ENCODE measurements around the gene CDH23. TPM values are rescaled to one million over a fixed set of nuclear protein-coding genes. Genes with fewer than 3 reads are reported as not detected.
A peak's percentile ranks its signal among the peaks of the same experiment; 100 is the strongest.
"Not testable (repeated sequence)": the region's sequence is repeated elsewhere in the genome, so short reads cannot be mapped to it uniquely, and the experiment has no call there.

The CDH23 gene
- total RNA-seq, 1 donor from 2014 or later = 10.3 TPM

GRCh38 chr10:71599518-71599917 lies 202.8 kb downstream of the CDH23 start:
- no peaks in the 10 kb centered on the region for H3K9me3 ChIP-seq
- DNase-seq (ENCODE audit: extremely low spot score in 2 of 2) = no peak
- H3K27me3 ChIP-seq = no peaks in the 10 kb centered on the region
- H3K4me3 ChIP-seq = no peak overlapping the region
- no peaks in the 10 kb centered on the region for H3K36me3 ChIP-seq
- H3K4me1 ChIP-seq = peaks cover 27% of the 10 kb centered on the region
- peak overlapping the region; percentile 86 for H3K27ac ChIP-seq
- intact Hi-C loops (cut with DNase I) = no loop called here
- TF ChIP-seq POLR2AphosphoS5 (IDR thresholded peaks at IDR 0.05; ENCODE audit: insufficient read depth in 1 of 2, low read depth in 1 of 2) (no peak), CTCF (IDR thresholded peaks at IDR 0.05) (no peak), POLR2A (IDR thresholded peaks at IDR 0.05) (no peak)

GRCh38 chr10:71600242-71600641 lies 203.5 kb downstream of the CDH23 start:
- H3K27me3 ChIP-seq; H3K9me3 ChIP-seq; H3K4me3 ChIP-seq; DNase-seq (ENCODE audit: extremely low spot score in 2 of 2); H3K36me3 ChIP-seq; intact Hi-C loops (cut with DNase I): not testable (repeated sequence)
- Histone ChIP-seq H3K27ac (peak overlapping the region; percentile 76), H3K4me1 (peaks cover 27% of the 10 kb centered on the region)

GRCh38 chr10:71600849-71601248 lies 204.1 kb downstream of the CDH23 start:
- intact Hi-C loops (cut with DNase I) = no loop called here
- no peak overlapping the region for H3K4me3 ChIP-seq
- TF ChIP-seq POLR2AphosphoS5 (IDR thresholded peaks at IDR 0.05; ENCODE audit: insufficient read depth in 1 of 2, low read depth in 1 of 2) = peak in 1 of 2 donors; percentile 70
- no peak for TF ChIP-seq POLR2A (IDR thresholded peaks at IDR 0.05)
- no peak for DNase-seq (ENCODE audit: extremely low spot score in 2 of 2)
- no peaks in the 10 kb centered on the region for H3K9me3 ChIP-seq
- H3K36me3 ChIP-seq = no peaks in the 10 kb centered on the region
- H3K27me3 ChIP-seq = no peaks in the 10 kb centered on the region
- peak overlapping the region; percentile 76 for H3K27ac ChIP-seq
- H3K4me1 ChIP-seq = peaks cover 27% of the 10 kb centered on the region

- no peaks in the 10 kb centered on the region for H3K9me3 ChIP-seq
- H3K27me3 ChIP-seq = no peaks in the 10 kb centered on the region
- H3K4me1 ChIP-seq = peaks cover 27% of the 10 kb centered on the region
- peak overlapping the region; percentile 76 for H3K27ac ChIP-seq
- H3K4me3 ChIP-seq = no peak overlapping the region
- no peak for DNase-seq (ENCODE audit: extremely low spot score in 2 of 2)
- TF ChIP-seq CTCF (IDR thresholded peaks at IDR 0.05) (no peak), POLR2AphosphoS5 (IDR thresholded peaks at IDR 0.05; ENCODE audit: insufficient read depth in 1 of 2, low read depth in 1 of 2) (no peak), POLR2A (IDR thresholded peaks at IDR 0.05) (no peak)
- H3K36me3 ChIP-seq = no peaks in the 10 kb centered on the region
- intact Hi-C loops (cut with DNase I) = no loop called here
Observed at GRCh38 chr10:71601273-71601672, 204.6 kb downstream of the CDH23 start.

- Histone ChIP-seq H3K9me3 (no peaks in the 10 kb centered on the region), H3K4me3 (no peak overlapping the region), H3K27me3 (no peaks in the 10 kb centered on the region), H3K27ac (no peak overlapping the region), H3K4me1 (peaks cover 16% of the 10 kb centered on the region), H3K36me3 (no peaks in the 10 kb centered on the region)
- no peak for DNase-seq (ENCODE audit: extremely low spot score in 2 of 2)
- intact Hi-C loops (cut with DNase I) = loop anchor here (2.0 kb wide), 1 partner anchor 206 kb away; the partner anchor contains the start of gene CDH23
- TF ChIP-seq POLR2A (IDR thresholded peaks at IDR 0.05) (no peak), CTCF (IDR thresholded peaks at IDR 0.05) (no peak), POLR2AphosphoS5 (IDR thresholded peaks at IDR 0.05; ENCODE audit: insufficient read depth in 1 of 2, low read depth in 1 of 2) (no peak)
Observed at GRCh38 chr10:71603150-71603549, 206.4 kb downstream of the CDH23 start.

GRCh38 chr10:71603754-71604153 lies 207.0 kb downstream of the CDH23 start:
- no peaks in the 10 kb centered on the region for H3K9me3 ChIP-seq
- TF ChIP-seq CTCF (IDR thresholded peaks at IDR 0.05) (no peak), POLR2AphosphoS5 (IDR thresholded peaks at IDR 0.05; ENCODE audit: insufficient read depth in 1 of 2, low read depth in 1 of 2) (no peak), POLR2A (IDR thresholded peaks at IDR 0.05) (no peak)
- no peaks in the 10 kb centered on the region for H3K27me3 ChIP-seq
- H3K36me3 ChIP-seq = no peaks in the 10 kb centered on the region
- H3K27ac ChIP-seq = no peak overlapping the region
- peaks cover 10% of the 10 kb centered on the region for H3K4me1 ChIP-seq
- intact Hi-C loops (cut with DNase I) = loop anchor here (2.0 kb wide), 1 partner anchor 207 kb away; the partner anchor contains the start of gene CDH23
- no peak for DNase-seq (ENCODE audit: extremely low spot score in 2 of 2)
- H3K4me3 ChIP-seq = no peak overlapping the region

All from vagina (tissue), 2 donors.